H9 (cell line): Measurements from ENCODE around the gene BDNF. TPM values are rescaled to one million over a fixed set of nuclear protein-coding genes. Genes with fewer than 3 reads are reported as not detected.

Experiments used
- DNase-seq: peaks from one replicate; pipeline ENCODE4 v3.0.0-alpha.2; 2017
- H2AFZ ChIP-seq: one replicate; pipeline ENCODE4 v1.6.1; 2013; ENCODE audit warnings: mild to moderate bottlenecking, low read length, control low read depth, moderate library complexity
- H2AK5ac ChIP-seq: 2 replicates; pipeline ENCODE4 v1.6.1; 2013; ENCODE audit warnings: low read length, control low read depth, mixed read lengths; ENCODE audit not compliant: insufficient read length
- H2BK120ac ChIP-seq: one replicate; pipeline ENCODE4 v1.6.1; 2013; ENCODE audit warnings: low read depth, mild to moderate bottlenecking, low read length, control low read depth, inconsistent platforms; ENCODE audit not compliant: poor library complexity, severe bottlenecking
- H2BK12ac ChIP-seq: 2 replicates; pipeline ENCODE4 v1.6.1; 2013; ENCODE audit warnings: low read length, control low read depth, mixed read lengths, low read depth; ENCODE audit not compliant: insufficient read length
- H2BK15ac ChIP-seq: 2 replicates; pipeline ENCODE4 v1.6.1; 2013; ENCODE audit warnings: low read depth, low read length, control low read depth
- H2BK20ac ChIP-seq: one replicate; pipeline ENCODE4 v1.6.1; 2013; ENCODE audit warnings: low read depth, mild to moderate bottlenecking, low read length, control low read depth, inconsistent platforms; ENCODE audit not compliant: poor library complexity, severe bottlenecking
- H2BK5ac ChIP-seq: 2 replicates; pipeline ENCODE4 v1.6.1; 2013; ENCODE audit warnings: low read length, control low read depth, mixed read lengths; ENCODE audit not compliant: insufficient read length
- H3K14ac ChIP-seq: 2 replicates; pipeline ENCODE4 v1.6.1; 2013; ENCODE audit warnings: low read length, control low read depth; ENCODE audit not compliant: insufficient read depth
- H3K18ac ChIP-seq: 2 replicates; pipeline ENCODE4 v1.6.1; 2013; ENCODE audit warnings: low read depth, mild to moderate bottlenecking, mixed read lengths, low read length, control low read depth; ENCODE audit not compliant: insufficient read length
- H3K23ac ChIP-seq: 2 replicates; pipeline ENCODE4 v1.6.1; 2013; ENCODE audit warnings: low read length, control low read depth, mixed read lengths, low read depth; ENCODE audit not compliant: insufficient read length
- H3K23me2 ChIP-seq: 2 replicates; pipeline ENCODE4 v1.6.1; 2013; ENCODE audit warnings: low read depth, mild to moderate bottlenecking, mixed read lengths, low read length, control low read depth; ENCODE audit not compliant: insufficient read length, poor library complexity, severe bottlenecking
- H3K27ac ChIP-seq: 2 replicates; pipeline ENCODE4 v1.5.1; 2013; ENCODE audit warnings: low read length, control low read depth, mixed read lengths, low read depth; ENCODE audit not compliant: insufficient read length
- H3K27me3 ChIP-seq: 2 replicates; pipeline ENCODE4 v1.6.1; 2013; ENCODE audit warnings: low read length, control low read depth, inconsistent platforms; ENCODE audit not compliant: insufficient read depth
- H3K4ac ChIP-seq: 2 replicates; pipeline ENCODE4 v1.6.1; 2013; ENCODE audit warnings: low read depth, mild to moderate bottlenecking, control low read depth, inconsistent platforms, low read length, moderate library complexity
- H3K4me1 ChIP-seq: 2 replicates; pipeline ENCODE4 v1.6.1; 2013; ENCODE audit warnings: low read length, control low read depth, inconsistent platforms; ENCODE audit not compliant: insufficient read depth
- H3K4me2 ChIP-seq: 2 replicates; pipeline ENCODE4 v1.6.1; 2013; ENCODE audit warnings: low read length, control low read depth, mixed read lengths; ENCODE audit not compliant: insufficient read length, insufficient read depth
- H3K56ac ChIP-seq: 2 replicates; pipeline ENCODE4 v1.6.1; 2013; ENCODE audit warnings: low read depth, mild to moderate bottlenecking, mixed read lengths, low read length, control low read depth; ENCODE audit not compliant: insufficient read length
- H3K79me1 ChIP-seq: 2 replicates; pipeline ENCODE4 v1.6.1; 2013; ENCODE audit warnings: low read depth, mild to moderate bottlenecking, moderate library complexity, low read length, control low read depth, inconsistent platforms; ENCODE audit not compliant: insufficient read depth, poor library complexity, severe bottlenecking
- H3K79me2 ChIP-seq: 2 replicates; pipeline ENCODE4 v1.6.1; 2013; ENCODE audit warnings: low read length, control low read depth, inconsistent platforms; ENCODE audit not compliant: insufficient read depth
- H3K9ac ChIP-seq: 2 replicates; pipeline ENCODE4 v1.6.1; 2013; ENCODE audit warnings: low read length, control low read depth, mixed read lengths; ENCODE audit not compliant: insufficient read length; ENCODE audit errors: extremely low read depth
- H3K9me3 ChIP-seq: one replicate; pipeline ENCODE4 v1.6.1; 2013; ENCODE audit warnings: low read depth, low read length, inconsistent platforms; ENCODE audit not compliant: control insufficient read depth
- H3T11ph ChIP-seq: one replicate; pipeline ENCODE4 v1.6.1; 2013; ENCODE audit warnings: mild to moderate bottlenecking, low read length, control low read depth, inconsistent platforms
- H4K20me1 ChIP-seq: one replicate; pipeline ENCODE4 v1.6.1; 2013; ENCODE audit not compliant: control insufficient read depth, insufficient read length, insufficient read depth
- H4K5ac ChIP-seq: 2 replicates; pipeline ENCODE4 v1.6.1; 2013; ENCODE audit warnings: low read depth, mild to moderate bottlenecking, mixed read lengths, low read length, control low read depth; ENCODE audit not compliant: insufficient read length
- H4K8ac ChIP-seq: replicated peaks from 2 replicates; pipeline ENCODE4 v1.6.1; 2013; ENCODE audit warnings: low read length, control low read depth, mixed read lengths, low read depth; ENCODE audit not compliant: insufficient read length
- H4K91ac ChIP-seq: 2 replicates; pipeline ENCODE4 v1.6.1; 2013; ENCODE audit warnings: low read depth, mild to moderate bottlenecking, moderate library complexity, mixed read lengths, low read length, control low read depth; ENCODE audit not compliant: insufficient read length
- H3K27ac Mint-ChIP-seq, 3 experiments: 2 replicates in 2 of 3; 3 replicates in 1 of 3; pipeline ENCODE4 v1.8.0; 2020 to 2021; ENCODE audit warnings: mixed read lengths in 3 of 3, mild to moderate bottlenecking in 1 of 3, moderate library complexity in 1 of 3
- H3K27me3 Mint-ChIP-seq: 2 replicates; pipeline ENCODE4 v1.8.0; 2021; ENCODE audit warnings: low read depth, mild to moderate bottlenecking, moderate library complexity, mixed read lengths
- H3K36me3 Mint-ChIP-seq, 3 experiments: 2 replicates in 2 of 3; 3 replicates in 1 of 3; pipeline ENCODE4 v1.8.0; 2020 to 2021; ENCODE audit warnings: low read depth in 3 of 3, mixed read lengths in 3 of 3; ENCODE audit not compliant: insufficient read depth in 1 of 3
- H3K4me1 Mint-ChIP-seq, 2 experiments: 2 replicates each; pipeline ENCODE4 v1.8.0; 2020; ENCODE audit warnings: mixed read lengths in 2 of 2
- H3K4me3 Mint-ChIP-seq, 2 experiments: 2 replicates in 1 of 2; 3 replicates in 1 of 2; pipeline ENCODE4 v1.8.0; 2020 to 2021; ENCODE audit warnings: mild to moderate bottlenecking in 2 of 2, mixed read lengths in 2 of 2, moderate library complexity in 1 of 2
- H3K9me3 Mint-ChIP-seq, 2 experiments: 2 replicates in 1 of 2; 3 replicates in 1 of 2; pipeline ENCODE4 v1.8.0; 2020; ENCODE audit warnings: mild to moderate bottlenecking in 2 of 2, mixed read lengths in 2 of 2, moderate library complexity in 1 of 2
- CTCF ChIP-seq: fragments of 200-600 bp; sonication (generic); conservative IDR thresholded peaks from 3 replicates; pipeline ENCODE4 v1.8.0; 2021; ENCODE audit warnings: antibody characterized with exemption, mild to moderate bottlenecking
- WGBS: extraction: QIAGEN DNeasy Blood & Tissue Kit; methylation state at CpG from one replicate; pipeline ENCODE4 v1.1.7; 2013; ENCODE audit warnings: missing lambda C conversion rate, low lambda C conversion rate, mixed read lengths; ENCODE audit not compliant: insufficient read length; ENCODE audit errors: extremely low coverage; 5-methylcytosine and 5-hydroxymethylcytosine counted together
- total RNA-seq: library from RNA; stranded (reverse); gene quantifications from 2 replicates; pipeline ENCODE4 v1.2.1, GENCODE V29; 2021

The BDNF gene
- total RNA-seq, 1 experiment from 2014 or later, result 2.7 TPM

DNA sequence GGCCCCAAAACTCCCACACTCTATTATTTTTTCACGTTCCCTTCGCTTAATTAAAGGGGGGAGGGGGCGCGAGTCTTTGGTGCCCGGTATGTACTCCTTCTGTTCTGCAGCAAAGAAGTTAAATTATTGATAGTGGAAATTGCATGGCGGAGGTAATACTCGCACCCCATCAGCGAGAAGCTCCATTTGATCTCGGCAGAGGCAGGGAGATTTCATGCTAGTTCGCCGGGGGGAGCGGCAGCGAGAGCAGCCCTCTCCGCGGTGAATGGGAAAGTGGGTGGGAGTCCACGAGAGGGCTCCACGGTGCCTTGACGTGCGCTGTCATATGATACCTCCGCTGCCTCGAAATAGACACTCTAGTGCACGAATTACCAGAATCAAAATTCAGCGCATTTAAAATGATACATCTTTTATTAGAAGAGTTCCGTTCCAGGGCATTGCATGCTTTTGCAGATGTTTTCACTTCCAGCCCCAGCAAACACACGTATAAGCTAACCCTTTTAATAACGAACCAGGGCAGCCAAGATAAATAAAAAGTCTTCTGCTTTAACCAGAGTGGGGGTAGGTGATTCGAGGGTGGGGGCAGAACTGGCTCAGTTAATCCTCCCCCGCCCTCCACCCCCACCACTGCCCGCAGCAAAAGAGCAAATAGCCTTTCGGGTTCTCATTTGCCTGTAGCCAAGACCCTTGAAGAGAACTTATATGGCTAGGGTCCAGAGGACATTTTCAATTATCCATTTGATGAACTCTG lies 1.3 kb upstream of the BDNF start:
- no CpG with 5 or more reads among the region's 30 CpGs for WGBS
- Histone ChIP-seq H4K5ac (no peak overlapping the region), H3K23ac (no peak overlapping the region), H3T11ph (no peak overlapping the region), H2AFZ (no peak overlapping the region), H4K8ac (no peak overlapping the region), H3K79me2 (no peaks in the 10 kb centered on the region), H4K20me1 (no peaks in the 10 kb centered on the region), H3K27ac (no peak overlapping the region), H2BK12ac (no peak overlapping the region), H3K4me1 (0 out of 2 replicates have a peak, but pooled peaks cover 4% of the 10 kb centered on the region), H2BK15ac (no peak overlapping the region), H2BK20ac (no peak overlapping the region), H4K91ac (no peak overlapping the region), H3K27me3 (peaks cover 15% of the 10 kb centered on the region; the same call in 1 of the 2 replicates), H3K18ac (no peak overlapping the region), H2BK120ac (no peak overlapping the region), H3K79me1 (no peaks in the 10 kb centered on the region), H3K4me2 (peak overlapping the region; percentile 81), H3K14ac (no peak overlapping the region), H3K23me2 (peaks cover 29% of the 10 kb centered on the region), H2AK5ac (no peak overlapping the region), H3K9ac (no peak overlapping the region), H3K4ac (no peak overlapping the region), H3K56ac (no peak overlapping the region), H3K9me3 (no peaks in the 10 kb centered on the region), H2BK5ac (no peak overlapping the region)
- Mint-ChIP-seq H3K4me3 (peak overlapping the region; percentile 77 to 96), H3K36me3 (peaks cover 0 to 2% (median 0%) of the 10 kb centered on the region in 3 experiments; a peak in 1 of 7 replicates), H3K27me3 (peaks cover 43% of the 10 kb centered on the region), H3K27ac (no peak overlapping the region), H3K9me3 (no peaks in the 10 kb centered on the region), H3K4me1 (peaks cover 44 to 46% of the 10 kb centered on the region in 2 experiments)
- no peak for DNase-seq
- TF ChIP-seq CTCF, result no peak; the same call in 2 of the 3 replicates
